Neural cell (in vitro differentiated cells): ENCODE measurements around the gene PDZRN3. TPM values are rescaled to one million over a fixed set of nuclear protein-coding genes. Genes with fewer than 3 reads are reported as not detected.

ENCODE experiments used
- H2AFZ ChIP-seq: fragments of 200-600, 300-800 bp; sonication (generic), shearing (Covaris generic); 2 replicates; pipeline ENCODE4 v1.6.0; 2014; ENCODE audit warnings: low read depth, mild to moderate bottlenecking, antibody characterized with exemption, low read length, moderate library complexity
- H3F3A ChIP-seq: fragments of 200-600 bp; shearing (Covaris generic); 2 replicates; pipeline ENCODE4 v1.6.1; 2016; ENCODE audit warnings: mild to moderate bottlenecking, moderate library complexity, mixed read lengths, antibody characterized with exemption, low read length; ENCODE audit not compliant: insufficient read depth, poor library complexity, severe bottlenecking
- H3K27ac ChIP-seq: fragments of 200-600, 300-800 bp; sonication (generic), shearing (Covaris generic); 2 replicates; pipeline ENCODE4 v1.5.1; 2014; ENCODE audit warnings: mild to moderate bottlenecking, low read length, moderate library complexity
- H3K27me3 ChIP-seq: fragments of 300-800, 200-600 bp; sonication (generic), shearing (Covaris generic); 2 replicates; pipeline ENCODE4 v1.6.0; 2014; ENCODE audit warnings: mild to moderate bottlenecking, low read depth, low read length, moderate library complexity; ENCODE audit not compliant: insufficient read depth
- H3K36me3 ChIP-seq: fragments of 300-800, 200-600 bp; sonication (generic), shearing (Covaris generic); 2 replicates; pipeline ENCODE4 v1.5.1; 2014; ENCODE audit warnings: mild to moderate bottlenecking, antibody characterized with exemption, low read length, moderate library complexity; ENCODE audit not compliant: insufficient read depth
- H3K4me2 ChIP-seq: fragments of 300-800, 200-600 bp; sonication (generic), shearing (Covaris generic); 2 replicates; pipeline ENCODE4 v1.6.0; 2014; ENCODE audit warnings: mild to moderate bottlenecking, low read length
- H3K4me3 ChIP-seq: fragments of 300-800, 200-600 bp; sonication (generic), shearing (Covaris generic); 2 replicates; pipeline ENCODE4 v1.5.1; 2014; ENCODE audit warnings: mild to moderate bottlenecking, low read length, moderate library complexity
- H3K79me2 ChIP-seq: fragments of 200-600 bp; shearing (Covaris generic); replicated peaks from 2 replicates; pipeline ENCODE4 v1.6.0; 2014; ENCODE audit warnings: mild to moderate bottlenecking, low read length, moderate library complexity; ENCODE audit not compliant: insufficient read depth
- H3K9ac ChIP-seq: fragments of 300-800, 200-600 bp; sonication (generic), shearing (Covaris generic); 2 replicates; pipeline ENCODE4 v1.6.1; 2016; ENCODE audit warnings: mild to moderate bottlenecking, low read length, mixed read lengths
- H3K9me2 ChIP-seq: fragments of 200-600 bp; shearing (Covaris generic); 2 replicates; pipeline ENCODE4 v1.6.1; 2016; ENCODE audit warnings: mild to moderate bottlenecking, low read length, mixed read lengths; ENCODE audit not compliant: insufficient read depth
- H3K9me3 ChIP-seq: fragments of 200-600, 300-800 bp; sonication (generic), shearing (Covaris generic); 2 replicates; pipeline ENCODE4 v1.6.1; 2016; ENCODE audit warnings: mild to moderate bottlenecking, mixed run types, low read length, moderate library complexity, mixed read lengths
- H4K20me1 ChIP-seq: fragments of 200-600 bp; shearing (Covaris generic); 2 replicates; pipeline ENCODE4 v1.6.1; 2016; ENCODE audit warnings: mild to moderate bottlenecking, mixed run types; ENCODE audit not compliant: insufficient read depth
- EP300 ChIP-seq: fragments of 450-650 bp; conservative IDR thresholded peaks from 2 replicates; pipeline ENCODE4 v1.6.1; 2014; ENCODE audit warnings: antibody characterized with exemption, mild to moderate bottlenecking, moderate library complexity; ENCODE audit not compliant: poor library complexity, severe bottlenecking
- EZH2 ChIP-seq: fragments of 200-600, 300-800 bp; shearing (Covaris generic), sonication (generic); IDR thresholded peaks from 2 replicates; pipeline ENCODE4 v1.6.1; 2014; ENCODE audit warnings: antibody characterized with exemption, low read length, borderline replicate concordance, mild to moderate bottlenecking; ENCODE audit not compliant: insufficient read depth, poor library complexity, severe bottlenecking
- MXI1 ChIP-seq: fragments of 450-650 bp; conservative IDR thresholded peaks from 2 replicates; pipeline ENCODE4 v1.6.1; 2014; ENCODE audit warnings: antibody characterized with exemption, mild to moderate bottlenecking; ENCODE audit not compliant: poor library complexity, severe bottlenecking
- POLR2AphosphoS5 ChIP-seq: IDR thresholded peaks from 2 replicates; pipeline ENCODE4 v1.6.1; 2012
- RAD21 ChIP-seq: fragments of 450-650 bp; conservative IDR thresholded peaks from 2 replicates; pipeline ENCODE4 v1.6.1; 2014; ENCODE audit warnings: antibody characterized with exemption, mild to moderate bottlenecking, moderate library complexity
- SMC3 ChIP-seq: fragments of 450-650 bp; conservative IDR thresholded peaks from 2 replicates; pipeline ENCODE4 v1.6.1; 2014; ENCODE audit warnings: antibody characterized with exemption, mild to moderate bottlenecking, moderate library complexity; ENCODE audit not compliant: poor library complexity
- TAF1 ChIP-seq: IDR thresholded peaks from 2 replicates; pipeline ENCODE4 v1.6.1; 2012; ENCODE audit warnings: low read depth
- polyA minus RNA-seq: library from RNA; depleted of rRNA, polyadenylated mRNA; stranded (reverse); fragments of >200 nt; gene quantifications from 2 replicates; pipeline ENCODE4 v1.2.3, GENCODE V29; 2014
- polyA plus RNA-seq: library from polyadenylated mRNA; depleted of rRNA; stranded (reverse); fragments of >200 nt; gene quantifications from 2 replicates; pipeline ENCODE4 v1.2.3, GENCODE V29; 2014
- TF ChIP-seq, protein P1 (sequence below): fragments of 450-650 bp; IDR thresholded peaks from 2 replicates; pipeline ENCODE4 v1.5.1; 2014; ENCODE audit warnings: antibody characterized with exemption, mild to moderate bottlenecking, moderate library complexity; ENCODE audit not compliant: poor library complexity, severe bottlenecking
- TF ChIP-seq, protein P2 (sequence below): IDR thresholded peaks from 2 replicates; pipeline ENCODE4 v1.6.1; 2012; ENCODE audit warnings: borderline replicate concordance

Gene PDZRN3
- polyA plus RNA-seq (1.1 and 2.2 TPM in 2 replicates), polyA minus RNA-seq (2.2 and 2.7 TPM in 2 replicates)

DNA sequence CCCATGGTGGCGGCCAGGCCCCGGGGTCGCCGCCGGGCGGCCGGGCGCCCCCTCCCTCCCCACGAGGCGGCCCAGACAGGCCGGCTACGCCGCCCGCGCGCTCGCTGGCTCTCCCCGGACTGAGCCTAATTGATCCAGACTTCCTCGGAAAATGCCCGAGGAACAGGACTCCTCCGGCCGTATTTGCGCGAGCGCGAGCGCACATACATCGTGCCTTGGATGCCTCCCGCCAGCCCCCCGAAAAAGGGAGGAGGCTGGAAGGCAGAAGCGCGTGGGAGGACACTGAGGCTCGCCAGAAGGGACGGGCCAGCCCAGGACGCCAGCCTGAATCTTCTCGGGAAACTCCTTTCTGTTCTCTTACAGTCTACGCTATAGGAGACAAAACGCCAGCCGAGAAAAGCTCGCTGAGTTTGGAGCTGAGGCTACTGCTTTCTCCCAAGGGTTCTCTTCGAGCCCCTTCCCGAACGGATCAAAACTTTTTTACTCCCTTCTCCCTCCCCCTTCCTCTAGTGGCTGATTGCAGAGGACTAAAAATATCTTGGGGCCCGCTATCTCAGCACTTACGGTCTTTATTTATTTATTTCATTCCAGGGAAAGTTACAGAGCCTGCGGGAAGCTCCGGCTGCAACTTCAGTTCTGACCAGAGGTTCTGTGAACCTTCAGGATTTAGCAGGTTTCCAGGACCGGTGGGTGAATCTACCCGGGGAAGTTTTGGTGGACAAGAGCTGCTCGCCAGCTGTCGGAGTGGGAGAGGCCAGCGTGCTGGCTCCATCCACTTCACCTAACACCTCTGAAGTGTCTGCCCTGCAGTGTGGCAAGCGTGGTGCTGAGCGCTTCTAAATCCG, at the start of gene PDZRN3:
TSS of gene PDZRN3 (minus strand) at position 121 of the 845 bp plus-strand sequence.
- H3K27me3 ChIP-seq: peaks cover 13% of the 10 kb centered on the region

DNA sequence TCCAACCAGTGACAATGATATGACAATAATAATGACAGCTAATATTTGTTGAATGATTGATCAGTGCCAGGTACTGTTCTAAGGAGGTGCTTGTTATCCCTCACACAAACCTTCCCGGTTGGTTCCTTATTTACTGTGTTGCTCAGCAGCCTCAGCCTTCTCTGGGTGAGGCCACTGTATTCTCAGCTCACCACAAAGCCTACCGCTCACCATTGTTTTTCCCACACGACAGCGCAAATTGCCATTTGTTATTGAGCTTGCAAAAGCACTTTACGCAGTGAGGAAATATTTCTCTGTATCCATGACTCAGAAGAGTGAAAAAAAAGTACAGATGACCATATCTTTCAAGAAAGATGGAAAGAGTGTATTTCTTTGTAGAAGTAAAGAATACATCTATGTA, 49.5 kb upstream of the PDZRN3 start:
- Histone ChIP-seq H3K27ac (no peak overlapping the region), H3K79me2 (no peaks in the 10 kb centered on the region), H3K27me3 (no peaks in the 10 kb centered on the region), H3K4me2 (no peak overlapping the region), H3F3A (no peaks in the 10 kb centered on the region), H2AFZ (no peak overlapping the region), H3K9me3 (no peaks in the 10 kb centered on the region), H3K4me3 (peak overlapping the region; percentile 27), H4K20me1 (no peaks in the 10 kb centered on the region), H3K9me2 (no peaks in the 10 kb centered on the region), H3K9ac (no peak overlapping the region), H3K36me3 (no peaks in the 10 kb centered on the region)
- TF ChIP-seq POLR2AphosphoS5: peak; percentile 35
- TF ChIP-seq, protein P1, sequence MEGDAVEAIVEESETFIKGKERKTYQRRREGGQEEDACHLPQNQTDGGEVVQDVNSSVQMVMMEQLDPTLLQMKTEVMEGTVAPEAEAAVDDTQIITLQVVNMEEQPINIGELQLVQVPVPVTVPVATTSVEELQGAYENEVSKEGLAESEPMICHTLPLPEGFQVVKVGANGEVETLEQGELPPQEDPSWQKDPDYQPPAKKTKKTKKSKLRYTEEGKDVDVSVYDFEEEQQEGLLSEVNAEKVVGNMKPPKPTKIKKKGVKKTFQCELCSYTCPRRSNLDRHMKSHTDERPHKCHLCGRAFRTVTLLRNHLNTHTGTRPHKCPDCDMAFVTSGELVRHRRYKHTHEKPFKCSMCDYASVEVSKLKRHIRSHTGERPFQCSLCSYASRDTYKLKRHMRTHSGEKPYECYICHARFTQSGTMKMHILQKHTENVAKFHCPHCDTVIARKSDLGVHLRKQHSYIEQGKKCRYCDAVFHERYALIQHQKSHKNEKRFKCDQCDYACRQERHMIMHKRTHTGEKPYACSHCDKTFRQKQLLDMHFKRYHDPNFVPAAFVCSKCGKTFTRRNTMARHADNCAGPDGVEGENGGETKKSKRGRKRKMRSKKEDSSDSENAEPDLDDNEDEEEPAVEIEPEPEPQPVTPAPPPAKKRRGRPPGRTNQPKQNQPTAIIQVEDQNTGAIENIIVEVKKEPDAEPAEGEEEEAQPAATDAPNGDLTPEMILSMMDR: no peak
- no peak for TF ChIP-seq MXI1
- TF ChIP-seq EP300: peak; percentile 78
- TF ChIP-seq SMC3: no peak
- TF ChIP-seq EZH2: no peak
- TF ChIP-seq RAD21: no peak
- no peak for TF ChIP-seq TAF1

More for the DNA sequence above, at the start of gene PDZRN3:
- Histone ChIP-seq H3K4me3 (peak within 1 kb of the TSS; percentile 72), H3K9me3 (no peaks in the 10 kb centered on the region), H4K20me1 (no peaks in the 10 kb centered on the region), H2AFZ (peak within 1 kb of the TSS; percentile 19), H3K79me2 (no peaks in the 10 kb centered on the region), H3K4me2 (peak within 1 kb of the TSS; percentile 59), H3K27ac (no peak within 1 kb of the TSS), H3K36me3 (no peaks in the 10 kb centered on the region), H3F3A (no peaks in the 10 kb centered on the region), H3K9ac (peak within 1 kb of the TSS; percentile 23), H3K9me2 (no peaks in the 10 kb centered on the region)
- TF ChIP-seq TAF1 (no peak), MXI1 (no peak), EP300 (no peak), EZH2 (no peak), SMC3 (no peak), RAD21 (no peak), POLR2AphosphoS5 (no peak)
- TF ChIP-seq, protein P1: no peak
- TF ChIP-seq, protein P2, sequence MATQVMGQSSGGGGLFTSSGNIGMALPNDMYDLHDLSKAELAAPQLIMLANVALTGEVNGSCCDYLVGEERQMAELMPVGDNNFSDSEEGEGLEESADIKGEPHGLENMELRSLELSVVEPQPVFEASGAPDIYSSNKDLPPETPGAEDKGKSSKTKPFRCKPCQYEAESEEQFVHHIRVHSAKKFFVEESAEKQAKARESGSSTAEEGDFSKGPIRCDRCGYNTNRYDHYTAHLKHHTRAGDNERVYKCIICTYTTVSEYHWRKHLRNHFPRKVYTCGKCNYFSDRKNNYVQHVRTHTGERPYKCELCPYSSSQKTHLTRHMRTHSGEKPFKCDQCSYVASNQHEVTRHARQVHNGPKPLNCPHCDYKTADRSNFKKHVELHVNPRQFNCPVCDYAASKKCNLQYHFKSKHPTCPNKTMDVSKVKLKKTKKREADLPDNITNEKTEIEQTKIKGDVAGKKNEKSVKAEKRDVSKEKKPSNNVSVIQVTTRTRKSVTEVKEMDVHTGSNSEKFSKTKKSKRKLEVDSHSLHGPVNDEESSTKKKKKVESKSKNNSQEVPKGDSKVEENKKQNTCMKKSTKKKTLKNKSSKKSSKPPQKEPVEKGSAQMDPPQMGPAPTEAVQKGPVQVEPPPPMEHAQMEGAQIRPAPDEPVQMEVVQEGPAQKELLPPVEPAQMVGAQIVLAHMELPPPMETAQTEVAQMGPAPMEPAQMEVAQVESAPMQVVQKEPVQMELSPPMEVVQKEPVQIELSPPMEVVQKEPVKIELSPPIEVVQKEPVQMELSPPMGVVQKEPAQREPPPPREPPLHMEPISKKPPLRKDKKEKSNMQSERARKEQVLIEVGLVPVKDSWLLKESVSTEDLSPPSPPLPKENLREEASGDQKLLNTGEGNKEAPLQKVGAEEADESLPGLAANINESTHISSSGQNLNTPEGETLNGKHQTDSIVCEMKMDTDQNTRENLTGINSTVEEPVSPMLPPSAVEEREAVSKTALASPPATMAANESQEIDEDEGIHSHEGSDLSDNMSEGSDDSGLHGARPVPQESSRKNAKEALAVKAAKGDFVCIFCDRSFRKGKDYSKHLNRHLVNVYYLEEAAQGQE: no peak
